SH-SY5Y (cell line): ENCODE data around the gene UBALD2.

Source experiments
- GATA2 ChIP-seq: IDR thresholded peaks from 2 replicates; pipeline ENCODE4 v1.6.1; 2011; ENCODE audit warnings: mild to moderate bottlenecking, low read depth, low read length
- GATA3 ChIP-seq: IDR thresholded peaks from 2 replicates; pipeline ENCODE4 v1.6.1; 2011; ENCODE audit warnings: low read depth, mild to moderate bottlenecking, low read length, moderate library complexity

- no peak for TF ChIP-seq GATA3
- no peak for TF ChIP-seq GATA2
Observed at GRCh38 chr17:76251478-76252039, 13.6 kb upstream of the UBALD2 start.
